SKM-1 (cell line): ENCODE data around the gene ATP2C1.
"Not testable (repeated sequence)": the region's sequence is repeated elsewhere in the genome, so short reads cannot be mapped to it uniquely, and the experiment has no call there.

Experiments
- DNase-seq: peaks from one replicate; lab custom pipeline; 2025; ENCODE audit not compliant: unreplicated experiment; lab: John Stamatoyannopoulos, UW

The ATP2C1 gene

DNA sequence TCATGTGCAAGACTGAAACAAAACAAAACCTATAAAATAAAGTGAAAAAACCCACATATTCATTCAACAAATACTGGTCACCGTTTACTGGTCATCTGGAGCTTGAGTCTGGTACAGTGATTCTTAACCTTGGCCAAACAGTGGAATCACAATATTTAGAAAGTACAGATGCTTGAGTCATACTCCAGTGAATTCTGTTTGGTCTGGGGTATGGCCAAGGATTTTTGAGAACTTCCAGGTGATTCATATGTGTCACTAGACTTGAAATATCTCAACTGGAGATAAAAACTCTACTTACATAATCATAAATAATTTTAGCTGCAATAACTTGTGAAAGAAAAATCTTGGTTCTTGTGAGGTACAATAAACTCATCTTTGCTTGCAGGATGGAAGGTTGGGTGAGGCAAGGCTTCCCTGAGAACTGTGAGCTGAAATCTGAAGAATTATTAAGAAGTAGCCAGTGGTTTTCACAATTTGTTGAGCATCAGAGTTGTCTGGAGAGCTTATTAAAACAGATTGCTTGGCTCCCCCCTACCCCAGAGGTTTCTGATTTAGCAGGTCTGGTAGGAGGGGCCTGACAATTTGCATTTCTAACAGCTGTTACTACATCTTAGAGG, 142.4 kb downstream of the ATP2C1 start:
- no peak for DNase-seq

DNA sequence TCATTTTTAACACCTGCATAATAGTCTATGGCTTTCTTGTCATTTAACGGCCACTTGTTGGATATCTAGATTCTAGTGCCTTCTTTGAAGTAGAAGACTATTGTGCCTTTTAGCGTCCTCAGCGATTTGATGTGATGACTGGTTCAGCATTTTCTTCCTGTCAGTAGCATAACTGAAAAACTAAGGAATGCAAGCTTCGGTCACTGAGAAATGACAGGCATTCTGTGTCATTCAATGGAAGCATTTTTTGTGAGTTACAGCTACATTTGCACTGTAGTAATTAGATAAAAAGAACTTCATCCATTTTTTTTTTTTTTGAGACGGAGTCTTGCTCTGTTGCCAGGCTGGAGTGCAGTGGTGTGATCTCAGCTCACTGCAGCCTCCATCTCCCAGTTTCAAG, 143.1 kb downstream of the ATP2C1 start:
- no peak for DNase-seq

DNA sequence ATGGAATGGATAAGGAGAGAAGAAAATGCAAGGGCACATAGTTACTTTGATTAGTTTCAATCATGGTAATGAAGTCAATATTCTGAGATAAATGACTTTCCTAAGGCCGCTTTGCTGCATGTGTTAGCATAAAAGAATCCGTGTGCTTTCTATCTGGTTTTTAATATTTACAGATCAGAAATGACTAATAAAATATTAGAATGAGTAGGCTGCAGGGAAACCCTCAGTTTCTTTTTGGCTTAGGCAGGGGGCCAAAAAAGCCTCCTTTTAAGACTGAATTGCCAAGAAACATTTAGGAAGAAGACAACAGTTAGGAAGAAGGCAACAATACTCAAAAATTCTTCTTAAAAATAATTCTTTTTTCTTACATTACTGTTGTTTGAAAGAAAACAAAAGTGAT, 144.4 kb downstream of the ATP2C1 start:
- no peak for DNase-seq

DNA sequence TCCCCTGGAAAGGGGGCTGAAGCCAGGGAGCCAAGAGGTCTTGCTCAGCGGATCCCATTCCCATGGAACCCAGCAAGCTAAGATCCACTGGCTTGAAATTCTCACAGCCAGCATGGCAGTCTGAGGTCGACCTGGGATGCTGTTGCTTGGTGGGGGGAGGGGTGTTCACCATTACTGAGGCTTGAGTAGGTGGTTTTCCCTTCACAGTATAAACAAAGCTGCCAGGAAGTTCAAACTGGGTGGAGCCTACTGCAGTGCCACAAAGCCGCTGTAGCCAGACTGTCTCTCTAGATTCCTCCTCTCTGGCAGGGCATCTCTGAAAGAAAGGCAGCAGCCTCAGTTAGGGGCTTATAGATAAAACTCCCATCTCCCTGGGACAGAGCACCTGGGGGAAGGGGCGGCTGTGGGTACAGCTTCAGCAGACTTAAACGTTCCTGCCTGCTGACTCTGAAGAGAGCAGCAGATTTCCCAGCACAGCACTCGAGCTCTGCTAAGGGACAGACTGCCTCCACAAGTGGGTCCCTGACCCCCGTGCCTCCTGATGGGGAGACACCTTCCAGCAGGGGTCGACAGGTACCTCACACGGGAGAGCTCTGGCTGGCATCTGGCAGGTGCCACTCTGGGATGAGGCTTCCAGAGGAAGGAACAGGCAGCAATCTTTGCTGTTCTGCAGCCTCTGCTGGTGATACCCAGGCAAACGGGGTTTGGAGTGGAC, 148.5 kb downstream of the ATP2C1 start:
- DNase-seq: not testable (repeated sequence)

DNA sequence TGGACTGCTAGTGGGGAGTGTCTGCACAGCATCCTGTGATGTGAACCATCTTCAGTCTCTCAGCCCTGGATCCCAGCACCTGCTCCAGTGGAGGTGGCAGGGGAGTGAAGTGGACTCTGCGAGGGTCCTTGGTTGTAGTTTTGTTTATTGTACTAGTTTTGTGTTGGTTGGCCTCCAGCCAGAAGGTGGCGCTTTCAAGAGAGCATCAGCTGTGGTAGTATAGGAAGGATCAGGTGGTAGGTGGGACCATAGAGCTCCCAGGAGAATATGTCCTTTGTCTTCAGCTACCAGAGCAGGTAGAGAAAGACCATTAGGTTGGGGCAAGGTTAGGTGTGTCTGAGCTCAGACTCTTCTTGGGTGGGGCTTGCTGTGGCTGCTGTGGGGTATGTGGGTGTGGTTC, 153.7 kb downstream of the ATP2C1 start:
- no peak for DNase-seq

DNA sequence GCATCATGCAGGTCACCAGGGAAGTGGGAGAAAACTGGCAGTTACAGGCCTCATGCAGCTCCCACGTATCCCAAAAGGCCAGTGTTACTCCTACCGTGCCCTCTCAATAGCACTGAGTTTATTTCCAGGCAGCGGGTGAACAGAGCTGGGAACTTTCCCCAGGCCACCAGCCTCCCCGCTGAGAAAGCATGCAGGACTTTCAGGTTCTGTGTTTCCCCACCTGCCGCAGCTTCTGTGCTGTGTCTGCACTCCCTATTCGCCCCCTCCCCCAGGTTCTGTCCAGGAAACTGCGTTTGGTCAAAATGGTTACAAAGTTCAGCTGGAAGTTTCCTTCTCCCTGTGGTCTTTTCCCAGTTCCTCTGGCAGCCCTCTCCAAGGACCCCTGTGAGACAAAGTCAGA, 154.1 kb downstream of the ATP2C1 start:
- DNase-seq: no peak

DNA sequence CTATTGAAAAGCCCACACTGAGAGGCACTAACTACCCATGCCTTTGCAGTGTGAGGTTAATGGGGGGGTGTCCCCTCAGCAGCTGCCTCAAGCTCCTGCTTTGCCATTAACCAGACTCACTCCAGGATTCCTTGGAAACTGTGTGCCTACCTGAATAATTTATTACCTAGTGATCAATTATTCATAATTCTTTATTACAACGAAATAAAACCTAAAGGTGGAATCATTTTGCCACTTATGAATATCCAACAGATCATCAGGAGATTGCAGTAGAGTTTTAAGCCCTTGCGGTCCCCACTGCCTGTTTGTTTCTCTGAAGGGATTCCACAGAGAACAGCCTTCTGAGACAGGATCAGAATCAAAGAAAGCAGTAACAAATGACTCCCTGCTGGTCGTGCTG, 156.1 kb downstream of the ATP2C1 start:
- DNase-seq: no peak

DNA sequence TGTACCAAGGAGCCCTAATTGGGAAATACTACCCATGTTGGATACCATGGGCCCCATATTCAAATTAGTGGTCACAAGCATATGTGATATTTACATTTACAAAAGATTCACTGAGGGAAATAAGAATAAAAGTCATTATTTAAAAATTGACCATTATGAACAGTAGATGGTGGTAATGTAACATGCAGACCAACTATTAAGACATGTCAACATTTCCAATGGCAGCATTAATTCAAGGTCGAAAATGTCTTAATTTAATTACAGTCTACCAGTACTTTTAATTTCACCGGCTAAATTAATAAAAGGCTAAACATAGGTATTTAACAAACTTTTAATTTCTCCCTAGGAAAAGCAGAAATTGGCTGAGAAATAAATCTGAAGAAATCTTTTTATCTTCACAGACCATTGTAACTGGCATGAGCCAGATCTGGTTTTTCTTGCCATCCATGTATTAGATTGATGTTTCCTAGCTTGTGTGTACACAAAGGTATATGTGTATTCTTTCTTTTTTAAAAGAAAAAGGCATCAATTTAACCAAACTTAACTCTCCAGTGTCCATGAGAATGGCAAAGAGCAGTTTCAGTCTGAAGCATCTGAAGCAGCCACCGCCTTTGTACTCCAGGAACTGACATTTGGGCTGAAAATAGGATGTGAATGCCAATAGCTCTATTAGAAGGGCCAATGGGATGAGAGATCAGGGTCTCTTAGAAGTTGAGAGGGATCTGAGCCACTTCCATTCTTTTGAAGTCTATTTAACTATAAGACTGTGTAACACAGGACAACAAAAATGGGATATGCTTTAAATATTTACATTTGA, 159.4 kb downstream of the ATP2C1 start:
- no peak for DNase-seq
